ENCODE data around the gene CALY.

The CALY gene

GRCh38 chr10:133307776-133308420 is 28.8 kb downstream of the CALY start:
- TF ChIP-seq CTCF (IDR thresholded peaks at IDR 0.05; ENCODE audit: low read depth, low read length), result peak; percentile 80
- Histone ChIP-seq H3K27ac (peak overlapping the region; percentile 96), H3K9me3 (ENCODE audit: severe bottlenecking) (no peaks in the 10 kb centered on the region), H3K4me3 (ENCODE audit: low read depth, low read length) (peak overlapping the region; percentile 83), H3K36me3 (peaks cover 27% of the 10 kb centered on the region), H3K27me3 (ENCODE audit: insufficient read depth, low read depth, severe bottlenecking) (no peaks in the 10 kb centered on the region)
- DNase-seq, result peak; percentile 88

- Histone ChIP-seq H3K27me3 (ENCODE audit: insufficient read depth, low read depth, severe bottlenecking) (no peaks in the 10 kb centered on the region), H3K36me3 (peaks cover 27% of the 10 kb centered on the region), H3K4me3 (ENCODE audit: low read depth, low read length) (no peak overlapping the region), H3K9me3 (ENCODE audit: severe bottlenecking) (no peaks in the 10 kb centered on the region), H3K27ac (no peak overlapping the region)
- DNase-seq, result no peak
- TF ChIP-seq CTCF (IDR thresholded peaks at IDR 0.05; ENCODE audit: low read depth, low read length), result no peak
Measured at GRCh38 chr10:133306941-133307379, 29.7 kb downstream of the CALY start.

GRCh38 chr10:133306097-133306476 is 30.6 kb downstream of the CALY start:
- H3K36me3 ChIP-seq, result peaks cover 21% of the 10 kb centered on the region
- DNase-seq, result no peak
- H3K4me3 ChIP-seq (ENCODE audit: low read depth, low read length), result no peak overlapping the region
- no peak overlapping the region for H3K27ac ChIP-seq
- H3K27me3 ChIP-seq (ENCODE audit: insufficient read depth, low read depth, severe bottlenecking), result no peaks in the 10 kb centered on the region
- TF ChIP-seq CTCF (IDR thresholded peaks at IDR 0.05; ENCODE audit: low read depth, low read length), result no peak
- no peaks in the 10 kb centered on the region for H3K9me3 ChIP-seq (ENCODE audit: severe bottlenecking)

- DNase-seq, result no peak
- H3K9me3 ChIP-seq (ENCODE audit: severe bottlenecking), result no peaks in the 10 kb centered on the region
- H3K27me3 ChIP-seq (ENCODE audit: insufficient read depth, low read depth, severe bottlenecking), result no peaks in the 10 kb centered on the region
- no peak for TF ChIP-seq CTCF (IDR thresholded peaks at IDR 0.05; ENCODE audit: low read depth, low read length)
- no peak overlapping the region for H3K27ac ChIP-seq
- no peak overlapping the region for H3K4me3 ChIP-seq (ENCODE audit: low read depth, low read length)
- peaks cover 27% of the 10 kb centered on the region for H3K36me3 ChIP-seq
Measured at GRCh38 chr10:133303206-133303605, 33.5 kb downstream of the CALY start.

- no peak for TF ChIP-seq CTCF (IDR thresholded peaks at IDR 0.05; ENCODE audit: low read depth, low read length)
- H3K27ac ChIP-seq, result no peak overlapping the region
- no peaks in the 10 kb centered on the region for H3K9me3 ChIP-seq (ENCODE audit: severe bottlenecking)
- peaks cover 36% of the 10 kb centered on the region for H3K36me3 ChIP-seq
- H3K4me3 ChIP-seq (ENCODE audit: low read depth, low read length), result no peak overlapping the region
- no peak for DNase-seq
- H3K27me3 ChIP-seq (ENCODE audit: insufficient read depth, low read depth, severe bottlenecking), result no peaks in the 10 kb centered on the region
Measured at GRCh38 chr10:133302230-133302629, 34.5 kb downstream of the CALY start.

GRCh38 chr10:133299738-133300137 is 37.0 kb downstream of the CALY start:
- TF ChIP-seq CTCF (IDR thresholded peaks at IDR 0.05; ENCODE audit: low read depth, low read length), result no peak
- Histone ChIP-seq H3K27me3 (ENCODE audit: insufficient read depth, low read depth, severe bottlenecking) (no peaks in the 10 kb centered on the region), H3K36me3 (peaks cover 56% of the 10 kb centered on the region), H3K9me3 (ENCODE audit: severe bottlenecking) (no peaks in the 10 kb centered on the region), H3K4me3 (ENCODE audit: low read depth, low read length) (no peak overlapping the region), H3K27ac (no peak overlapping the region)
- DNase-seq, result no peak

Measured in WERI-Rb-1 (cell line).